ENCODE data around the gene DTX3L.

Gene DTX3L

DNA sequence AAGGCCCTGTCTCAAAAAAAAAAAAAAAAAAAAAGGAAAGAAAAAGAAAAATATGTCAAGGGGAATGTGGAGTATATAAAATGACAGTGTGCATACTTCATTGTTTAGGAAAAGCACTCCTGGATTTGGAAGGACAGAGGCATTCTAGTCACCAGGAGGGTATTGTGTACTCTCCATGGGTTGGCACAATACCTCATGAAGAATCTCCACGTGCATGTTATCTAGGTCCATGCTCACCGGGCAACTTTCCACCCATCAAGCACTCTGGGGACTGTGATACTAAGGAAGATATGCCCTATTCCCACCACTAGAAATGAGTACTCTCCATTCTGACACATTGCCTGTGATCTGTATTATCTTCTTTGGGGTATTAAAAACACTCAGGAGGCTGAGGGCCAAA is 34.0 kb upstream of the DTX3L start:
- no peak overlapping the region for H3K4me3 ChIP-seq (ENCODE audit: low read depth, low read length)
- TF ChIP-seq, protein P1, sequence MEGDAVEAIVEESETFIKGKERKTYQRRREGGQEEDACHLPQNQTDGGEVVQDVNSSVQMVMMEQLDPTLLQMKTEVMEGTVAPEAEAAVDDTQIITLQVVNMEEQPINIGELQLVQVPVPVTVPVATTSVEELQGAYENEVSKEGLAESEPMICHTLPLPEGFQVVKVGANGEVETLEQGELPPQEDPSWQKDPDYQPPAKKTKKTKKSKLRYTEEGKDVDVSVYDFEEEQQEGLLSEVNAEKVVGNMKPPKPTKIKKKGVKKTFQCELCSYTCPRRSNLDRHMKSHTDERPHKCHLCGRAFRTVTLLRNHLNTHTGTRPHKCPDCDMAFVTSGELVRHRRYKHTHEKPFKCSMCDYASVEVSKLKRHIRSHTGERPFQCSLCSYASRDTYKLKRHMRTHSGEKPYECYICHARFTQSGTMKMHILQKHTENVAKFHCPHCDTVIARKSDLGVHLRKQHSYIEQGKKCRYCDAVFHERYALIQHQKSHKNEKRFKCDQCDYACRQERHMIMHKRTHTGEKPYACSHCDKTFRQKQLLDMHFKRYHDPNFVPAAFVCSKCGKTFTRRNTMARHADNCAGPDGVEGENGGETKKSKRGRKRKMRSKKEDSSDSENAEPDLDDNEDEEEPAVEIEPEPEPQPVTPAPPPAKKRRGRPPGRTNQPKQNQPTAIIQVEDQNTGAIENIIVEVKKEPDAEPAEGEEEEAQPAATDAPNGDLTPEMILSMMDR (IDR thresholded peaks at IDR 0.05; ENCODE audit: borderline replicate concordance, insufficient read depth, low read depth, low read length), result no peak

DNA sequence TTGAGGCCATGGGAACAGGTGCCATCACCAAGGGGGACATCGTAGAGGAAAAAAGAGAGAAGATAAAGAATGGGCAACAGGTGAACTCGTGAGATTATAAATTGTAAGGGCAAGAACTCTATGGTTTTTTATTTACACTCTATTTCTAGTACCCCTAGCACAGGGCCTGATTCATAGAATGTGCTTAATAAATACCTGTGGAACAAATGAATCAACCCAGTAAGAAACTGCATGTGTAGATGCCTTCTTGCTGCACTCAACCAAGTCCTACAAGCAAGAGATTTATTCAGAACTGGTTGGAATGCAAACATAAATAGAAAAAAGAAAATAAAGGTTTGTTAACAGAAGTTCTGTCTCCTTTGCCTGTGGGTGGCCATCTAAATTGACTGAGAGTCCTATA is 30.7 kb upstream of the DTX3L start:
- H3K4me3 ChIP-seq (ENCODE audit: low read depth, low read length), result no peak overlapping the region
- TF ChIP-seq, protein P1 (IDR thresholded peaks at IDR 0.05; ENCODE audit: borderline replicate concordance, insufficient read depth, low read depth, low read length), result no peak

DNA sequence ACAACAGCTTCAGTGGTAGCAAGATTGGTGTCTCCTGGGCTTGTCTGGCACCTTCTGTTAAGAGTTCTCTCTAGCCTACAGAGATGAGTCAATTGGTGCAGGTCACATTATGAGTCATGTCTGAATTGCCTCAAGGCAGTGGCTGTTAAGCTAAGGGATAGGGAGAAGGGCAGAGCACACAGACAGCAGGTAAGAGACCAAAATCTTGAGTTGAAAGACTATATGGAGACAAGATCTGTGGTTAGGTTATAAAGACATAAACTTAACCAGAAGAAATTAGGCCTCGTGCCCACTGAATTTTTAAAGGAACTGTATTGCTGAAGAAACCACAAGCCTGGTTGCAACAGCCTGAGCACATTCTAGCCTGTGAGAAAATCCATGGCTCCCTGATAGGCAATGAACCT is 30.2 kb upstream of the DTX3L start:
- no peak overlapping the region for H3K4me3 ChIP-seq (ENCODE audit: low read depth, low read length)
- TF ChIP-seq, protein P1 (IDR thresholded peaks at IDR 0.05; ENCODE audit: borderline replicate concordance, insufficient read depth, low read depth, low read length), result no peak

DNA sequence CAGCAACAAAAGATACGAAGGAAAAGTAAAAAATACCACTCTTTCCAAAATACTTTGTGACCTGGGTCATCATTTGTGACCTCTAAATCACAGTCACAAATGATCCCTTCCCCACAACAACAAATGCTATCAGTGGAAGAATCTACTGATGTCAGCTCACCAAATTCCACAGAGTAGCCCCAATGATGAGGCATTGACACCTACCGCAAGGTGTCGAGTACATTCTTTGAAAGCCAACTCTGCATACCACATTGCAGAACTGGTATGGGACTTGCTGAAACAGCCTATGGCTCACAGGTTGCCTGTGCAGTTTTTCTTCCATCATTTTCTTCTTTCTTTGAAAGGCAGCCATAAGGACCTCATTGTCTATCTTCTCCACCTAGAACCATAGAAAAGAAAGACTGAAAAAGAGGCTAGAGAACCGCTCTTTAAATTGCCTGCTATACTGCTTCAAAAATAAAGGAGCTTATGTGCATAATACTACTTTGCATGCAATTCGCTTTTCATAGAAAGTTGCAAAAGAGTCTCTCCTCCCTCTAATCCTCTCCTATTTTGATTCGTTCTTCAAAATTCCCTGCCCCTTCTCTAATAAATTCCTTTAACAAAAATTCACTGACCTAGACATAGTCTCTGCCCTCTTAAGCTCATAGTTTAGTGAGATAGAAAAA is 28.0 kb upstream of the DTX3L start:
- TF ChIP-seq, protein P1 (IDR thresholded peaks at IDR 0.05; ENCODE audit: borderline replicate concordance, insufficient read depth, low read depth, low read length), result no peak
- H3K4me3 ChIP-seq (ENCODE audit: low read depth, low read length), result no peak overlapping the region

DNA sequence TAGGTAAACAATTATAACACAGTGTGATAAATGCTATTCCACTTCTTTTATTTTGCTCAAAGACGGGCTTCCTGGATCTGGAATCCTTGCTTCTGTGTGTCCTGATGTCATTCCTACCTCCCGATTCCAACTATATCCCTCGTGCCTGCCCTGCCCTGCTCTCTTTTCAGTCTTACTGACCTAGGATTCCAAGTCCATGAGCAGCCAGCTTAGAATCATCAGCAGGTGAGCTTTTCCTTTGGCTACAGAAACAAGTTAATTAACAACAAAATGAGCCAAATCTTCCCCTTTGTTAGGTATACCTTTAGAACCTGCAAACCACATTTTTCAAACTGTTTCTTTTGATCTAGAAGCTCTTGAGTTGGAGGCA is 27.5 kb upstream of the DTX3L start:
- TF ChIP-seq, protein P1 (IDR thresholded peaks at IDR 0.05; ENCODE audit: borderline replicate concordance, insufficient read depth, low read depth, low read length), result no peak
- H3K4me3 ChIP-seq (ENCODE audit: low read depth, low read length), result no peak overlapping the region

DNA sequence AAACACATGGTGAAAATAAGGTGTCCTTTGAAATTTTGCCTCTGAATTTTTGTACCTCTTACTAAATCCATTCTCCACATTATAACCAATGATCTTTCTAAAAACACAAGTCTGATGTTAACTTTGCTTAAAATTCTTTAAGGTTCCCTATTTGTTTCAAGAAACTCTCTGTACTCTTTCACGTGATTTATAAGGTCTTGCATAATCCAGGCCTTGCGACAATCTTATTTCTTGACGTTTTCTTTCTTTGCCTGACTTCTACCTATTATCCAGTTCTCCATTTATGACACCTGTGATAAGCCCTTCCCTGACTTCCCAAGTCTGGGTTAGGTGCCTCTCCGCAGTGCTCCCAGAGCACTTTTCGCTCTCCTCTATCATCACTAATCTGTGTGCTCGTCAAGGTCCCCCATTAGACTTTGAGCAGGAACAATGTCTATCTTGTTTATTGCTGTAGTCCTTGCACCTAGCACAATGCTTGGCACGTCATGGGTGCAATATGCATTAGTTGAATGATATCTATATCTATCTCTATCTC is 25.1 kb upstream of the DTX3L start:
- no peak overlapping the region for H3K4me3 ChIP-seq (ENCODE audit: low read depth, low read length)

DNA sequence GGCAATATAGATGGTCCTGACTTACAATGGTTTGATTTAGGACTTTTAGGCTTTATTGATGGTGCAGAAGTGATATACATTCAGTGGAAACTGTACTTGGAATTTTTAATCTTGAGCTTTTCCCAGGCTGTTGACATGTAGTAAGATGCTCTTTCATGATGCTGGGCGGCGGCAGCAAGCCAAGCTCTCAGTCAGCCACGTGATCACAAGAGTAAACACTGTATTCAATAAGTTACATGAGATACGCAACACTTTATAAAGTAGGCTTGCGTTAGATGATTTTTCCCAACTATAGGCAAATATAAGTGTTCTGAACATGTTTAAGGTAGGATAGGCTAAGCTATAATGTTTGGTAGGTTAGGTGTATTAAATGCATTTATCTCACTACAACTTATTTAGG is 18.0 kb upstream of the DTX3L start:
- TF ChIP-seq, protein P1 (IDR thresholded peaks at IDR 0.05; ENCODE audit: borderline replicate concordance, insufficient read depth, low read depth, low read length), result no peak
- H3K4me3 ChIP-seq (ENCODE audit: low read depth, low read length), result no peak overlapping the region

More for the DNA sequence above, 25.1 kb upstream of the DTX3L start:
- TF ChIP-seq, protein P1 (IDR thresholded peaks at IDR 0.05; ENCODE audit: borderline replicate concordance, insufficient read depth, low read depth, low read length), result no peak

All from GM12875 (cell line).